ENCODE results near the gene OR14I1.
"Not testable (repeated sequence)": the region's sequence is repeated elsewhere in the genome, so short reads cannot be mapped to it uniquely, and the experiment has no call there.

Gene OR14I1

GRCh38 chr1:248686815-248687214, 15.8 kb downstream of the OR14I1 start:
- DNase-seq, result no peak

DNA sequence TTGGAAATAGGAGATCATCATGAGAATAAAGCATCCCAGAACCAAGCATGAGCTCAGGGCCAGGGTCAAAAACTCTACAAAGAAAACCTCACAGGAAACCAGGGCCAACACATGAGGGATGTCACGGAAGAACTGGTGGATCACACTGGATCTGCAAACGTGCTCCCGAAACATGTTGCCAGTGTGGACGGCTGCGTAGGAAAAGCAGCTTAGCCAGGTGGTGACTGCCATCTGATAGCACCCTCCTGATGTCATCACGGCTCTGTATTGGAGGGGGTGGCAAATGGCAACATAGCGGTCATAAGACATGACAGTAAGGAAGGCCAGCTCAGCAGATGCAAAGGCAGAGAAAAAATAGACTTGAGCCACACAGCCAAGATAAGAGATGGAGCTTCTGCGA, 20.9 kb downstream of the OR14I1 start:
- DNase-seq, result no peak

DNA sequence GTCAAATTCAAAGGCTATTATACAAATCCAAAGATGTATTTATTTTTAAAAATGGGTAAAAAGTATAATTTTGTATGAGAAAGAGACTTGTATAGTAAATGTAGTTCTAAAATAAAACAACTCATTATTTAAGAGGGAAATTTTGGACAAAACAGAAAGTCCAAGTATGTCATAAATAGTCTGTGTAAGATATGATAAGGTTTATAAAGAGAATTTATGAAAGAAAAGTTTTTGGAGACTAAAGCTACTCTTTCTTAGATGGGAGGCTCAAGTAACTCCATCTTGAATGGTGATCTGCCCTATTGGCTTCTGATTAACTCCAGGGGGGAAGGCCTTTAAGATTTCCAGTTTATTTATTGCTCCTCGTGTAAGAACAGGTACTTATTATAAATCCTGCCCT, 32.6 kb downstream of the OR14I1 start:
- DNase-seq, result no peak

GRCh38 chr1:248663453-248664328, 38.9 kb downstream of the OR14I1 start:
- not testable (repeated sequence) for DNase-seq

GRCh38 chr1:248656797-248657196, 45.8 kb downstream of the OR14I1 start:
- not testable (repeated sequence) for DNase-seq

- not testable (repeated sequence) for DNase-seq
These were observed 47.2 kb downstream of the OR14I1 start, which contains the start of gene OR2T27 for GRCh38 chr1:248655354-248655753. Gene OR2T27, minus strand, starts transcription at chr1:248655528. Its CDS starts 4,644 bp downstream, at chr1:248650884.

Data from SIG-M5 (cell line).